HepG2 (cell line): ENCODE data around the gene ATP11A. TPM values are rescaled to one million over a fixed set of nuclear protein-coding genes. Genes with fewer than 3 reads are reported as not detected.

Source experiments
- ATAC-seq: fragments of 200-7000 bp; cut with Tn5 transposase; 3 replicates; pipeline ENCODE4 v1.9.1; 2020; ENCODE audit warnings: mild to moderate bottlenecking, moderate library complexity
- BruUV-seq: library from RNA; stranded (reverse); fragments of 400-500 nt; replicated peaks from 2 replicates; lab custom pipeline; 2021; lab: Mats Ljungman, UMichigan
- CTCF ChIA-PET: fragments of 300-600 bp; formaldehyde crosslinking; extraction: SDS; loops from one replicate; lab custom pipeline; 2021; ENCODE audit warnings: low total read pairs, inconsistent platforms, low intra/inter-chr PET ratio; lab: Yijun Ruan, JAX
- POLR2A ChIA-PET: fragments of 350-600 bp; sonication (Branson Sonifier 250); formaldehyde crosslinking; loops from one replicate; lab custom pipeline; 2020; ENCODE audit warnings: antibody characterized with exemption, inconsistent platforms; lab: Yijun Ruan, JAX
- DNase-seq: peaks from one replicate; pipeline ENCODE4 v3.0.0-alpha.2; 2015; ENCODE audit warnings: low spot score
- FAIRE-seq: peaks from 3 replicates; lab custom pipeline; 2011; peaks lifted over from hg19 to GRCh38; lab: Jason Lieb, UNC
- H2AFZ ChIP-seq: one replicate; pipeline ENCODE4 v1.6.1; 2011; ENCODE audit warnings: low read length, inconsistent platforms
- H3K27ac ChIP-seq: fragments of 300-600 bp; 3 replicates; pipeline ENCODE4 v1.8.0; 2011; ENCODE audit warnings: mixed run types, mild to moderate bottlenecking, mixed read lengths, low read length, inconsistent platforms; ENCODE audit not compliant: insufficient read depth; ENCODE audit errors: extremely low read length
- H3K27me3 ChIP-seq, 2 experiments: fragments of 200-600 bp in 1 of 2; 2 replicates in 1 of 2; 3 replicates in 1 of 2; pipeline versions ENCODE4 v1.6.0 to v1.8.0; 2011; ENCODE audit warnings: low read length in 2 of 2, mild to moderate bottlenecking in 2 of 2, moderate library complexity in 2 of 2, inconsistent platforms in 1 of 2; ENCODE audit not compliant: insufficient read depth in 2 of 2, control insufficient read depth in 1 of 2
- H3K36me3 ChIP-seq, 2 experiments: fragments of 200-600 bp in 1 of 2; replicated peaks in 1 of 2; 2 replicates in 1 of 2; 3 replicates in 1 of 2; pipeline versions ENCODE4 v1.5.1 to v1.8.0; 2011; ENCODE audit warnings: low read length in 2 of 2, inconsistent platforms in 1 of 2; ENCODE audit not compliant: insufficient read depth in 2 of 2, control insufficient read depth in 1 of 2
- H3K4me1 ChIP-seq: 2 replicates; pipeline ENCODE4 v1.5.1; 2012; ENCODE audit warnings: low read length, inconsistent platforms; ENCODE audit not compliant: insufficient read depth
- H3K4me2 ChIP-seq: 2 replicates; pipeline ENCODE4 v1.6.0; 2011; ENCODE audit warnings: low read depth, low read length, inconsistent platforms
- H3K4me3 ChIP-seq, 3 experiments: fragments of 200-600 bp in 1 of 3; sonication (generic), shearing (Covaris generic) in 1 of 3; replicated peaks in 1 of 3; 2 replicates each; pipeline ENCODE4 v1.5.1; 2011 to 2016; ENCODE audit warnings: low read length in 3 of 3, inconsistent platforms in 2 of 3, low read depth in 2 of 3, mild to moderate bottlenecking in 2 of 3, control low read depth in 1 of 3, mixed read lengths in 1 of 3; ENCODE audit not compliant: insufficient read depth in 1 of 3
- H3K79me2 ChIP-seq: one replicate; pipeline ENCODE4 v1.6.1; 2011; ENCODE audit warnings: low read length, inconsistent platforms; ENCODE audit not compliant: insufficient read depth
- H3K9ac ChIP-seq: 2 replicates; pipeline ENCODE4 v1.6.0; 2011; ENCODE audit warnings: mild to moderate bottlenecking, low read depth, low read length, inconsistent platforms; ENCODE audit not compliant: insufficient read depth
- H3K9me3 ChIP-seq: 2 replicates; pipeline ENCODE4 v1.5.1; 2012; ENCODE audit warnings: mild to moderate bottlenecking, low read length
- H4K20me1 ChIP-seq: 2 replicates; pipeline ENCODE4 v1.6.0; 2011; ENCODE audit warnings: inconsistent platforms, mild to moderate bottlenecking, low read length, moderate library complexity; ENCODE audit not compliant: insufficient read depth
- EHMT2 ChIP-seq: fragments of 200-600 bp; sonication (generic); IDR thresholded peaks from 2 replicates; pipeline ENCODE4 v1.7.0; 2017; ENCODE audit warnings: antibody characterized with exemption, low read depth, low read length, borderline replicate concordance
- FOXP1 ChIP-seq, 2 experiments: fragments of 450-650 bp in 1 of 2; IDR thresholded peaks; 2 replicates each; pipeline ENCODE4 v1.6.1; 2017 to 2018; ENCODE audit warnings: antibody characterized with exemption in 1 of 2
- MAFF ChIP-seq: IDR thresholded peaks from 2 replicates; pipeline ENCODE4 v1.6.1; 2011; ENCODE audit warnings: low read depth, low read length, improper control_type of control experiment
- NRL ChIP-seq: sonication (generic); formaldehyde crosslinking; IDR thresholded peaks from 2 replicates; pipeline ENCODE4 v1.5.0; 2020; ENCODE audit warnings: missing genetic modification reagents, mild to moderate bottlenecking, moderate library complexity, borderline replicate concordance
- TBP ChIP-seq: sonication (generic); formaldehyde crosslinking; IDR thresholded peaks from 2 replicates; pipeline ENCODE4 v1.5.0; 2020; ENCODE audit warnings: missing genetic modification reagents
- TEAD2 ChIP-seq: sonication (generic); formaldehyde crosslinking; IDR thresholded peaks from 2 replicates; pipeline ENCODE4 v1.9.0; 2021; ENCODE audit warnings: missing genetic modification reagents
- ZFX ChIP-seq: sonication (generic); formaldehyde crosslinking; IDR thresholded peaks from 2 replicates; pipeline ENCODE4 v1.4.0; 2020; ENCODE audit warnings: mild to moderate bottlenecking, low read depth, missing genetic modification reagents, moderate library complexity
- ZNF256 ChIP-seq: sonication (generic); formaldehyde crosslinking; conservative IDR thresholded peaks from 2 replicates; pipeline ENCODE4 v1.4.0; 2020; ENCODE audit warnings: missing genetic modification reagents
- WGBS: methylation state at CpG from one replicate; pipeline ENCODE4 v1.1.6; 2017; ENCODE audit warnings: low lambda C conversion rate; 5-methylcytosine and 5-hydroxymethylcytosine counted together
- in situ Hi-C: cut with HindIII; loops from 2 replicates; pipeline ENCODE4 v1.10.0; 2017; ENCODE audit warnings: low pct_unique_long_range_greater_than_20kb; ENCODE audit not compliant: extremely low pct_ligation_motif_present
- intact Hi-C: fragments of 100-400 bp; cut with micrococcal nuclease; formaldehyde crosslinking; loops from one replicate; pipeline ENCODE4 v1.10.0; 2022; ENCODE audit not compliant: unreplicated experiment
- polyA plus RNA-seq, 8 experiments: library from polyadenylated mRNA; depleted of rRNA in 3 of 8; stranded (reverse) in 7 of 8; unstranded in 1 of 8; fragments of >200 nt; fragmentation: Illumina TruSeq in 4 of 8; extraction: Trizol in 4 of 8; gene quantifications; 2 replicates each; pipeline versions ENCODE4 v1.2.1 to v1.2.3, GENCODE V29; 2011 to 2016; ENCODE audit warnings: low read depth in 4 of 8, missing spikeins in 1 of 8, mixed read lengths in 1 of 8; ENCODE audit not compliant: insufficient read depth in 1 of 8
- total RNA-seq, 5 experiments: library from RNA; depleted of rRNA; stranded (reverse); fragments of >200 nt; fragmentation: Illumina TruSeq; extraction: Trizol; gene quantifications; 2 replicates each; pipeline ENCODE4 v1.2.3, GENCODE V29; 2016; ENCODE audit warnings: low read depth in 1 of 5
- TF ChIP-seq, protein P1 (sequence below): sonication (generic); formaldehyde crosslinking; IDR thresholded peaks from 2 replicates; pipeline ENCODE4 v1.8.0; 2022; ENCODE audit warnings: mild to moderate bottlenecking, missing genetic modification reagents, moderate library complexity
- TF ChIP-seq, protein P2 (sequence below): sonication (generic); formaldehyde crosslinking; IDR thresholded peaks from 2 replicates; pipeline ENCODE4 v1.5.0; 2020; ENCODE audit warnings: mild to moderate bottlenecking, missing genetic modification reagents, borderline replicate concordance

Gene ATP11A
- total and polyA plus RNA-seq, 2 of the 13 experiments (the other 11 are each of a cell fraction or from before 2014, with no cell fraction given): 18.4 to 20.1 TPM

DNA sequence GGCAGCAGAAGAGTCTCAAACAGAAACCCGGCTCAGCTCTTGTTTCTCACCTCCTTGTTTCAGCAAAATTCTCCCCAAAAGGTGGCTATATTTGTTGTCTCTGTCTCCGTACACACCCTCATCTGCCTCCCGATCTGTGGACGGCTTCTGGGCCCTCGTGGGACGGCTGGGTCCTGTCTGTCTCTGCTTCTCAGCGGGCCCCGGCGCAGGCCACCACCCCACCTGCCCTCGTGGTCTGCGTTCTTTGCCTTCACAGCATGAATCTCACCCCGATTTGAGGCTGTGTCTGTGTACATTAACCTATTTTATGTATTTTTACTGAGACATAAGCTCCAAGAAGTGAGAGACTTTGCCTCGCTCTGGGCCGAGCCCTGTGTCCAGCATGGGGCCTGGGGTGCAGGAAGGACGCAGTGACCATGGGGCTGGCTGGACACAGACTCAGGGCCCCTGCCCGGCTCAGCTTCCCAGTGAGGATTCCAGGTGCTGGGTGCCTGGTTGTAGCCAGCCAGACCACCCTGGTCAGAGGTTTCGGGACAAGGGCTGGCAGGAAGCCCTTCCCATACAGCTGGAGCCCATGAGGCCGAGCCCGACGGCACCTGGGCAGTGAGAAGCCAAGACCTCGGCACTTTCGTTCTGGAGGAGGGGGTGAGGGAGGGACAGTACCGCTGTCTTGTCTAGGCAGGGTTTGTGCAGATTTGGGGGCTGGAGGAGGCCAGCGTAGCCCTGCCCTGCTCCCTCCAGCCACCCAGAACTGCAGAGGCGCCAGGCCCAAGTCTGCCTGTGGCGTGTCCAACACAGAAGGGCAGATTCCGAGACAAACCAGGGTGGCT is 200.7 kb downstream of the ATP11A start:
- peaks cover 4 to 35% of the 10 kb centered on the region in 2 experiments; a peak in 4 of 5 replicates for H3K27me3 ChIP-seq
- H4K20me1 ChIP-seq: no peaks in the 10 kb centered on the region; the same call in 1 of the 2 replicates
- no peak for DNase-seq

More for the DNA sequence above, 200.7 kb downstream of the ATP11A start:
- Histone ChIP-seq H3K4me1 (peaks cover 71% of the 10 kb centered on the region), H3K4me3 (no peak overlapping the region), H3K79me2 (no peaks in the 10 kb centered on the region), H3K4me2 (0 out of 2 replicates have a peak overlapping the region, but pooled peaks have one; percentile 10), H3K9ac (no peak overlapping the region)
- in situ Hi-C loops: no loop called here
- no peak for FAIRE-seq
- TF ChIP-seq, protein P1, sequence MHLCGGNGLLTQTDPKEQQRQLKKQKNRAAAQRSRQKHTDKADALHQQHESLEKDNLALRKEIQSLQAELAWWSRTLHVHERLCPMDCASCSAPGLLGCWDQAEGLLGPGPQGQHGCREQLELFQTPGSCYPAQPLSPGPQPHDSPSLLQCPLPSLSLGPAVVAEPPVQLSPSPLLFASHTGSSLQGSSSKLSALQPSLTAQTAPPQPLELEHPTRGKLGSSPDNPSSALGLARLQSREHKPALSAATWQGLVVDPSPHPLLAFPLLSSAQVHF (CRISPR knock-in tag): no peak
- TF ChIP-seq ZNF256 (CRISPR knock-in tag) (no peak), ZFX (CRISPR knock-in tag) (peak; percentile 15; the same call in 1 of the 2 replicates), NRL (CRISPR knock-in tag) (peak; percentile 31; the same call in 1 of the 2 replicates), FOXP1 (IDR thresholded peaks at IDR 0.05) (no peak), FOXP1 (CRISPR knock-in tag; IDR thresholded peaks at IDR 0.05) (no peak), TEAD2 (no peak), TBP (CRISPR knock-in tag) (no peak), EHMT2 (no peak), MAFF (no peak)
- TF ChIP-seq, protein P2, sequence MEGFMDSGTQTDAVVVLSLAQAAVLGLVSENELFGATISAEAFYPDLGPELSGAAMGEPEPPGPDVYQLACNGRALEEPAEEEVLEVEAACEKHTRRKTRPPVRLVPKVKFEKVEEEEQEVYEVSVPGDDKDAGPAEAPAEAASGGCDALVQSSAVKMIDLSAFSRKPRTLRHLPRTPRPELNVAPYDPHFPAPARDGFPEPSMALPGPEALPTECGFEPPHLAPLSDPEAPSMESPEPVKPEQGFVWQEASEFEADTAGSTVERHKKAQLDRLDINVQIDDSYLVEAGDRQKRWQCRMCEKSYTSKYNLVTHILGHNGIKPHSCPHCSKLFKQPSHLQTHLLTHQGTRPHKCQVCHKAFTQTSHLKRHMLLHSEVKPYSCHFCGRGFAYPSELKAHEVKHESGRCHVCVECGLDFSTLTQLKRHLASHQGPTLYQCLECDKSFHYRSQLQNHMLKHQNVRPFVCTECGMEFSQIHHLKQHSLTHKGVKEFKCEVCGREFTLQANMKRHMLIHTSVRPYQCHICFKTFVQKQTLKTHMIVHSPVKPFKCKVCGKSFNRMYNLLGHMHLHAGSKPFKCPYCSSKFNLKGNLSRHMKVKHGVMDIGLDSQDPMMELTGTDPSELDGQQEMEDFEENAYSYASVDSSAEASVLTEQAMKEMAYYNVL (CRISPR knock-in tag): no peak
- TF ChIP-seq, all 625 proteins: peak for 2
- 63% methylated on average over 15 of the region's 27 CpGs for WGBS
- H3K27ac ChIP-seq: no peak overlapping the region
- POLR2A ChIA-PET: no interaction called here
- BruUV-seq: no TSS peak
- no peak for ATAC-seq
- no peak overlapping the region for H2AFZ ChIP-seq
- intact Hi-C loops: no loop called here
- H3K36me3 ChIP-seq: no peaks in the 10 kb centered on the region
- CTCF ChIA-PET: no interaction called here
- no peaks in the 10 kb centered on the region for H3K9me3 ChIP-seq
